RWPE1 (cell line): ENCODE data around the gene CLPTM1L.

Source experiments
- CTCF ChIA-PET: fragments of 350-600 bp; sonication (Branson Sonifier 250); formaldehyde crosslinking; extraction: SDS; loops from one replicate; lab custom pipeline; 2021; lab: Yijun Ruan, JAX
- POLR2A ChIA-PET: fragments of 400-600 bp; formaldehyde crosslinking; extraction: SDS; loops from one replicate; lab custom pipeline; 2020; ENCODE audit warnings: antibody characterized with exemption; ENCODE audit not compliant: low non-redundant PET; lab: Yijun Ruan, JAX
- DNase-seq: peaks from one replicate; pipeline ENCODE4 v3.0.0; 2012; ENCODE audit warnings: low spot score
- H3K27ac ChIP-seq: fragments of 450-650 bp; 2 replicates; pipeline ENCODE4 v1.5.1; 2017
- CTCF ChIP-seq: fragments of 450-650 bp; conservative IDR thresholded peaks from 2 replicates; pipeline ENCODE4 v1.5.1; 2017; ENCODE audit warnings: low read depth, mild to moderate bottlenecking

Gene CLPTM1L

DNA sequence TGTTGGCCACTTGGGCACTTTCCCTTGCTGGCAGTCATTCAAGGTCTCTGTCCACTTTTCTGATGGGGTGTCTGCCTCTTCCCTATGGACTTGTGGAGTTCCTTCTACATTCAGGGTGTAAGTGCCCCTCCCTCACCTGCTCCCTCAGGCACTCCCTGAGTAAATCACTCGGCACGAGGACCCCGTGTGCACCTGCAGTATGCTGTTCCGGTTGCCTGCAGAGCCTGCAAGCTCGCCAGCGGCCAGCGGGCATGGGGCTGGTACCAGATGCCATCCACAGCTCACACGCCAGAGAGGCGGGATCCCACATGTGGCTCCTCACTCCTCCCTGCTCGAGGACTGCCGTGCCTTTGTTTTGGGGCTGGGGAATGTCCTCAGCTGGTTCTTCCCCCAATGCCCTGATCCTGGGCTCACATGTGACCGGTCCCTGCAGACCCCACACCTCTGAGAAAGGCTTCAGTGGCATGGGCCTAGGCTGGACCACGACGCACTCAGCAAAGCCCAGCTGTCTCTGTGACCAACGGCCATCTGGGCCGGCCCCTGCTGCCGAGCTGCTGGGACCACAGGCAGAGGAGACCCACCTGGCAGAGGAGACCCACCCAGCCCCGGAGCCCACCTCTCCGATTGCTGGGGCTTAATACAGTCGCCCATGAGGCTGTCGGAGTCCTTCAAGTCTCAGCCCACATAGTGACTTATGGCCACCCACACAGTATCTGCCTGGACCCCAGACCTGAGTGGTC is 46.1 kb upstream of the CLPTM1L start:
- ChIA-PET CTCF (no interaction called here), POLR2A (no interaction called here)
- TF ChIP-seq CTCF: no peak
- no peak overlapping the region for H3K27ac ChIP-seq
- no peak for DNase-seq

GRCh38 chr5:1390333-1390732 is 45.4 kb upstream of the CLPTM1L start:
- no peak for TF ChIP-seq CTCF
- no peak for DNase-seq
- no peak overlapping the region for H3K27ac ChIP-seq
- POLR2A ChIA-PET: no interaction called here
- CTCF ChIA-PET: no interaction called here

DNA sequence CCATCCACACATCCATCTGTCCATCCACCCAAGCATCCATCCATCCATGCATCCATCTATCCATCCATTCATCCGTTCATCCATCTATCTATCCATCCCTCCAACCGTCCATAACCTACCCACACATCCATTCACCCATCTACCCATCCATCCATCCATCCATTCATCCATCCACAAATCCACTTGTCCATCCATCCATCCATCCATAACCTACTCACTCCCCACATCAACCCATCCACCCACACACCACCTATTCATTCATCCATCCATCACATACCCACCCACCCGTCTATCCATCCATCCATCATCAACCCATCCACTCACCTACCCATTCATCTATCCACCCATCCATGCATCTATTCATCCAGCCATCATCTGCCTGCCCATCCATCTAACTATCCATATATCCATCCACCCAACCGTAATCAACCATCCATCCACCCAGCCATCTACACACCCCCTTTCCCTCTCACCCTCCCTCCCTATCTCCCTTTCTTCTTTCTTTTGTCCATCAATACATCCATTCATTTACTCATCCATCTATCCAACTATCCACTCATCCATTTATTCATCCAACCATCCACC is 43.6 kb upstream of the CLPTM1L start:
- ChIA-PET POLR2A (no interaction called here), CTCF (no interaction called here)
- no peak overlapping the region for H3K27ac ChIP-seq
- no peak for TF ChIP-seq CTCF
- no peak for DNase-seq

- no peak for DNase-seq
- POLR2A ChIA-PET: no interaction called here
- CTCF ChIA-PET: no interaction called here
- TF ChIP-seq CTCF: no peak
- H3K27ac ChIP-seq: no peak overlapping the region
Measured at GRCh38 chr5:1387876-1388275, 43.0 kb upstream of the CLPTM1L start.

DNA sequence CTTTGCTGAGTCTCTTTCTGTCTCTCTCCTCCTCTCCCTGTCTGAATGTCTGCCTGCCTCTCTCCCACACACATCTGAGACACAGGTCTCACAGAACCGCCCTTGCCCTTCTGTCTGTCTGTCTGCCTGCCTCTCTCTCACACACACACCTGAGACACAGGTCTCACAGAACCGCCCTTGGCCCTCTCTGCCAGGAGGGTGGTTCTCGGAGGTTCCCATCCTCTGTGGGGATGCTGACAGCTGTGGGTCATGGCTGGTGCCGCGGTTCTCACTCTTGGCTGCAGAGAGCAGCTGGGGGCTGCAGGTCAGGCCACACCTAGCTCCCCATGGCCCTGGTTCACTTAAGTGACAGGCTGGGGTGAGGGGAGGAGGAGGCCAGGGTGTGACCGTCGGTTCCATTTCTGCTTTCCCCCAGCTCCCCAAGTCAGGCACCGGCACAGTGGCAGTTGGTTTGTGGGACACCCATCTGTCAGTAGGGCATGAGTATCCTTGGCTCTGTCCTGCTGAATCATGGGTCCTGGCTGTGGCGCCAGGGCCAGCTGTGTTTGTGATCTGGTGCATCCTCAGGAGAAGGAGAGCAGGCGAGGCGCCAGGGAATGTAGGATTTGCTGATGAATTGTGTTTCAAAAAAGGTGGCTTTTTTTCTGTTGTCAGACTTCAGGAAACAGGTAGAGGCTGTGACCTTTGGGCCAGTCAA is 42.3 kb upstream of the CLPTM1L start:
- TF ChIP-seq CTCF: no peak
- H3K27ac ChIP-seq: no peak overlapping the region
- CTCF ChIA-PET: interaction anchor here (0.6 kb wide), 3 partner anchors 18 to 116 kb away, joined by 3 to 4 read pairs (median 3); no protein-coding TSS in a partner anchor
- POLR2A ChIA-PET: no interaction called here
- no peak for DNase-seq

GRCh38 chr5:1386274-1386717 is 41.4 kb upstream of the CLPTM1L start:
- ChIA-PET POLR2A (no interaction called here), CTCF (no interaction called here)
- peak overlapping the region; percentile 15; the same call in 1 of the 2 replicates for H3K27ac ChIP-seq
- TF ChIP-seq CTCF: no peak
- DNase-seq: peak; percentile 24
